ENCODE data around the gene RND3.

RND3 gene

GRCh38 chr2:150438654-150439053 is 48.8 kb downstream of the RND3 start:
- no peak for DNase-seq

- no peak for DNase-seq
These were observed 49.4 kb downstream of the RND3 start for GRCh38 chr2:150438041-150438440.

- no peak for DNase-seq
These were observed 55.2 kb downstream of the RND3 start for GRCh38 chr2:150432312-150432625.

- no peak for DNase-seq
These were observed 55.7 kb downstream of the RND3 start for GRCh38 chr2:150431561-150432311.

- DNase-seq, result no peak
These were observed 58.0 kb downstream of the RND3 start for GRCh38 chr2:150429384-150429961.

- DNase-seq, result no peak
These were observed 58.8 kb downstream of the RND3 start for GRCh38 chr2:150428641-150429040.

GRCh38 chr2:150427298-150427697 is 60.2 kb downstream of the RND3 start:
- no peak for DNase-seq

GRCh38 chr2:150426724-150427123 is 60.7 kb downstream of the RND3 start:
- no peak for DNase-seq

GRCh38 chr2:150426315-150426714 is 61.2 kb downstream of the RND3 start:
- no peak for DNase-seq

GRCh38 chr2:150425121-150425955 is 62.1 kb downstream of the RND3 start:
- no peak for DNase-seq

GRCh38 chr2:150424406-150424805 is 63.1 kb downstream of the RND3 start:
- DNase-seq, result no peak

GRCh38 chr2:150421126-150421651 is 66.3 kb downstream of the RND3 start:
- no peak for DNase-seq

GRCh38 chr2:150418916-150419315 is 68.6 kb downstream of the RND3 start:
- no peak for DNase-seq

All from GOT3 (cell line).